Brain microvascular endothelial cell (primary cell): ENCODE measurements around the gene SPINK4.

Experiments
- DNase-seq: peaks from one replicate; pipeline ENCODE4 v3.0.0-alpha.2; 2020
- H3K27ac ChIP-seq: fragments of 250-450 bp; sonication (Bioruptor Pico); 2 replicates; pipeline ENCODE4 v1.5.1; 2020; ENCODE audit warnings: mild to moderate bottlenecking, moderate library complexity
- H3K27me3 ChIP-seq: fragments of 250-450 bp; sonication (Bioruptor Pico); replicated peaks from 2 replicates; pipeline ENCODE4 v1.5.1; 2020; ENCODE audit warnings: mild to moderate bottlenecking
- H3K36me3 ChIP-seq: fragments of 250-450 bp; sonication (Bioruptor Pico); replicated peaks from 2 replicates; pipeline ENCODE4 v1.5.1; 2020; ENCODE audit warnings: mild to moderate bottlenecking
- H3K4me3 ChIP-seq: 2 replicates; pipeline ENCODE4 v1.5.1; 2011; ENCODE audit warnings: low read depth, mild to moderate bottlenecking, control low read depth, low read length, moderate library complexity
- CTCF ChIP-seq: IDR thresholded peaks from 2 replicates; pipeline ENCODE4 v1.5.1; 2011; ENCODE audit warnings: low read depth, mild to moderate bottlenecking, moderate library complexity, low read length, control low read depth, inconsistent platforms; ENCODE audit errors: missing control alignments
- in situ Hi-C: cut with HindIII; loops from 2 replicates; pipeline ENCODE4 v1.10.0; 2017; ENCODE audit warnings: low sequenced_read_pairs, low pct_ligation_motif_present

SPINK4 gene

DNA sequence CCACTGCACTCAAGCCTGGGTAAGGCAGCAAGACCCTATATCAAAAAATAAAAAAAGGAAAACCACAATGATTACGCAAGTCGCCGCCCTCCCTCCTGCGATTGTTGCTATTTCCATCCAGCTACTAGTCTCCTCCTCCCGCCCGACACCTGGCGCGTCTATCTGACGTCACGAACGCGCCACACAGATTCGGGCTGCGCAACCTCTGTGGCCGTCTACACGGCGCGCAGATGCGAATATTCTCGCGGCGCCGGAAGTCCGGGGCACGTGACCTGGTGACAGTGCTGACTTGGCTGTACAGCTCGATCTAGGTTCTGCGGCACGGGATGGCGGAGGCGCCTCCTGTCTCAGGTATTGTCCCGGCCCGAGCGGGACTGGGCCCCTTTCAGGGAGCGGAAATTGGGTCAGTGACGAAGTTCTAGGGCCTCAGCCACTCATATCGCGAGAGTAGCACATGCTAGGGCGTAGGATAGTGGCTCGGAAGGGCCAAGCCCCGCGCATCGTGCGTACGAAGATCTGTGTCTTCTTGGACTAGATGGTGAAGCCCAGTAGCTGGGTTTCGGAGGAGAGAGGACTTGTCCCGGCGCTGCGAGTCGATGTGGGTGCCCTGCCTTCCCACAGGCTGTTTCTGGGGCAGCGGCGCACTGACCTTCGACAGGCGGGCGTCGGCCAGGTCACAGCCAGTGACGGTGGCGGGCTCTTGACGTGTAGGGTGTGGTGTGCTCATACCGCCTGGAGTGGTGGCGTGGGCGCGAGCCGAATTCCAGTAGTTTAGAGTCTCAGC lies 50.5 kb downstream of the SPINK4 start, which contains the start of gene NFX1:
NFX1 (plus strand) TSS at position 270 of the 784 bp plus-strand sequence; CDS start at position 327, 57 bp downstream.
- DNase-seq = peak; percentile 98
- Histone ChIP-seq H3K27me3 (no peaks in the 10 kb centered on the region), H3K36me3 (peaks cover 11% of the 10 kb centered on the region), H3K4me3 (peak within 1 kb of the TSS; percentile 87), H3K27ac (peak within 1 kb of the TSS; percentile 100)
- TF ChIP-seq CTCF = no peak
- in situ Hi-C loops = no loop called here

DNA sequence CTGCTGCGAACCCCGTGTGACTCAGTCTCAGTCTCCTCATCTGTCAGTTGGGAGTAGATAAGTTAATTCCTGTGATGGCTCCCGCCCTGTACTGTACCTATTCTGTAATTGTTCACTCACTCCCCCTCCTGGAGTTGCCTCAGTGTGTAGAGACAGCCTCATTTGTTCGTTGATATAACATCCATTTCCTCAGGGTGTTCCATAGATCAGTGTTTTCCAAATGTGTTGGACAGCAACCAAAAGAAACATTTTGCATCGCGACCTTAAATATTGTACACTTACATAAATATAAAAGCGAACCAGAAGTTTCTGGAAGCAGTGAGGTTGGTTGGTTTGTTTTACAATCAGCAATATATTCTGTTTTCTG lies 51.0 kb downstream of the SPINK4 start:
- H3K36me3 ChIP-seq = peaks cover 17% of the 10 kb centered on the region
- H3K27ac ChIP-seq = peak overlapping the region; percentile 100
- no peak for TF ChIP-seq CTCF
- no peak for DNase-seq
- H3K27me3 ChIP-seq = no peaks in the 10 kb centered on the region
- in situ Hi-C loops = no loop called here
- H3K4me3 ChIP-seq = peak overlapping the region; percentile 87

DNA sequence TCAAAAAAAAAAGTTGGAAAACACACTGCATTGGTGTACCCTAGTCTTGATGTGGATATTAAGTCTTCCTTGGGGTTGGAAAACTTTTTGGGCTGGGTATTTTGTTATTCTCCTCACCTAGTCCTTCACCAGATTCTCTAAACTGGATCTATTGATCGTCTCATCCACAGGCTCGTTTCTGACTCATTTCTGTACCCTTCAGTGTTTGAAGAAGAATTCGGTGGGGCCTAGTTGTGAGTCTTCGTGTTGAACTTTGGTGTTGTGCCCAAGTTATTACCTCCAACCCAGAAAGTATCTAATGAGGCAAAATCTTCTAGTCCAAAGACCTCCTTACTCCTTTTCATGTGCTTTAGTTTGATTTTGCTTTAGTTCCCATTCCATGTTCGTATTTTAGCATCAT lies 51.9 kb downstream of the SPINK4 start:
- no peak for TF ChIP-seq CTCF
- peaks cover 22% of the 10 kb centered on the region for H3K36me3 ChIP-seq
- no peaks in the 10 kb centered on the region for H3K27me3 ChIP-seq
- H3K4me3 ChIP-seq = no peak overlapping the region
- H3K27ac ChIP-seq = no peak overlapping the region
- DNase-seq = no peak
- in situ Hi-C loops = no loop called here

GRCh38 chr9:33293782-33294181 lies 53.8 kb downstream of the SPINK4 start:
- TF ChIP-seq CTCF = no peak
- no peak for DNase-seq
- no peaks in the 10 kb centered on the region for H3K27me3 ChIP-seq
- no peak overlapping the region for H3K27ac ChIP-seq
- H3K4me3 ChIP-seq = no peak overlapping the region
- in situ Hi-C loops = no loop called here
- H3K36me3 ChIP-seq = peaks cover 33% of the 10 kb centered on the region

DNA sequence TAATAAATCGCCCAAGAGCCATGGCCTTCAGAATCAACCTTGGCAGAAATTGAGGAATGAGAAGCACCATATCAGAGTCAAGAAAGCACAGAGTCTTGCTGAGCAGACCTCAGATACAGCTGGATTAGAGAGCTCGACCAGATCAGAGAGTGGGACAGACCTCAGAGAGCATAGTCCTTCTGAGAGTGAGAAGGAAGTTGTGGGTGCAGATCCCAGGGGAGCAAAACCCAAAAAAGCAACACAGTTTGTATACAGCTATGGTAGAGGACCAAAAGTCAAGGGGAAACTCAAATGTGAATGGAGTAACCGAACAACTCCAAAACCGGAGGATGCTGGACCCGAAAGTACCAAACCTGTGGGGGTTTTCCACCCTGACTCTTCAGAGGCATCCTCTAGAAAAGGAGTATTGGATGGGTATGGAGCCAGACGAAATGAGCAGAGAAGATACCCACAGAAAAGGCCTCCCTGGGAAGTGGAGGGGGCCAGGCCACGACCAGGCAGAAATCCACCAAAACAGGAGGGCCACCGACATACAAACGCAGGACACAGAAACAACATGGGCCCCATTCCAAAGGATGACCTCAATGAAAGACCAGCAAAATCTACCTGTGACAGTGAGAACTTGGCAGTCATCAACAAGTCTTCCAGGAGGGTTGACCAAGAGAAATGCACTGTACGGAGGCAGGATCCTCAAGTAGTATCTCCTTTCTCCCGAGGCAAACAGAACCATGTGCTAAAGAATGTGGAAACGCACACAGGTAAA lies 54.9 kb downstream of the SPINK4 start:
- Histone ChIP-seq H3K4me3 (no peak overlapping the region), H3K27ac (no peak overlapping the region), H3K27me3 (no peaks in the 10 kb centered on the region), H3K36me3 (peaks cover 43% of the 10 kb centered on the region)
- in situ Hi-C loops = no loop called here
- no peak for TF ChIP-seq CTCF
- DNase-seq = no peak
